Measurements from ENCODE around the gene WWC2. TPM values are rescaled to one million over a fixed set of nuclear protein-coding genes. Genes with fewer than 3 reads are reported as not detected.
A peak's percentile ranks its signal among the peaks of the same experiment; 100 is the strongest.

Gene WWC2
- polyA plus RNA-seq, 1 experiment: 32.0 TPM

- no peak overlapping the region for H3K4me3 ChIP-seq (ENCODE audit: low read depth, low read length)
- H3K27me3 ChIP-seq (ENCODE audit: control insufficient read depth, insufficient read depth, low read length): no peaks in the 10 kb centered on the region
- CTCF ChIA-PET: interaction anchor here (0.8 kb wide), 1 partner anchor 9 kb away, joined by 3 read pairs; no protein-coding TSS in a partner anchor
- POLR2A ChIA-PET: no interaction called here
- DNase-seq (ENCODE audit: low read depth): no peak
- no peak for TF ChIP-seq CTCF (IDR thresholded peaks at IDR 0.05; ENCODE audit: insufficient read depth, low read depth, low read length)
- no peaks in the 10 kb centered on the region for H3K36me3 ChIP-seq (ENCODE audit: control insufficient read depth, insufficient read depth, low read length)
Measured at GRCh38 chr4:183360161-183360919, 261.3 kb downstream of the WWC2 start.

- no peak for DNase-seq (ENCODE audit: low read depth)
- ChIA-PET POLR2A (no interaction called here), CTCF (interaction anchor here (1.6 kb wide), 1 partner anchor 12 kb away, joined by 3 read pairs; no protein-coding TSS in a partner anchor)
- Histone ChIP-seq H3K4me3 (ENCODE audit: low read depth, low read length) (no peak overlapping the region), H3K36me3 (ENCODE audit: control insufficient read depth, insufficient read depth, low read length) (no peaks in the 10 kb centered on the region), H3K27me3 (ENCODE audit: control insufficient read depth, insufficient read depth, low read length) (no peaks in the 10 kb centered on the region)
- no peak for TF ChIP-seq CTCF (IDR thresholded peaks at IDR 0.05; ENCODE audit: insufficient read depth, low read depth, low read length)
Measured at GRCh38 chr4:183362036-183362435, 263.0 kb downstream of the WWC2 start.

GRCh38 chr4:183362916-183363542, 264.0 kb downstream of the WWC2 start:
- 0 out of 2 replicates have a peak, but pooled peaks have one; percentile 15 for TF ChIP-seq CTCF (IDR thresholded peaks at IDR 0.05; ENCODE audit: insufficient read depth, low read depth, low read length)
- no peak overlapping the region for H3K4me3 ChIP-seq (ENCODE audit: low read depth, low read length)
- ChIA-PET POLR2A (no interaction called here), CTCF (interaction anchor here (1.3 kb wide), 1 partner anchor 44 kb away, joined by 3 read pairs; no protein-coding TSS in a partner anchor)
- H3K36me3 ChIP-seq (ENCODE audit: control insufficient read depth, insufficient read depth, low read length): no peaks in the 10 kb centered on the region
- no peaks in the 10 kb centered on the region for H3K27me3 ChIP-seq (ENCODE audit: control insufficient read depth, insufficient read depth, low read length)
- no peak for DNase-seq (ENCODE audit: low read depth)

GRCh38 chr4:183364025-183364424, 265.0 kb downstream of the WWC2 start:
- ChIA-PET POLR2A (no interaction called here), CTCF (no interaction called here)
- no peak for DNase-seq (ENCODE audit: low read depth)
- TF ChIP-seq CTCF (IDR thresholded peaks at IDR 0.05; ENCODE audit: insufficient read depth, low read depth, low read length): no peak
- Histone ChIP-seq H3K36me3 (ENCODE audit: control insufficient read depth, insufficient read depth, low read length) (no peaks in the 10 kb centered on the region), H3K4me3 (ENCODE audit: low read depth, low read length) (no peak overlapping the region), H3K27me3 (ENCODE audit: control insufficient read depth, insufficient read depth, low read length) (no peaks in the 10 kb centered on the region)

GRCh38 chr4:183366206-183366835, 267.3 kb downstream of the WWC2 start:
- ChIA-PET CTCF (interaction anchor here (1.5 kb wide), 1 partner anchor 12 kb away, joined by 3 read pairs; no protein-coding TSS in a partner anchor), POLR2A (no interaction called here)
- TF ChIP-seq CTCF (IDR thresholded peaks at IDR 0.05; ENCODE audit: insufficient read depth, low read depth, low read length): no peak
- H3K27me3 ChIP-seq (ENCODE audit: control insufficient read depth, insufficient read depth, low read length): no peaks in the 10 kb centered on the region
- no peak for DNase-seq (ENCODE audit: low read depth)
- no peak overlapping the region for H3K4me3 ChIP-seq (ENCODE audit: low read depth, low read length)
- no peaks in the 10 kb centered on the region for H3K36me3 ChIP-seq (ENCODE audit: control insufficient read depth, insufficient read depth, low read length)

Measured in BJ (cell line).